Ovary (tissue), 3 donors: ENCODE results near the gene RPS6KB2.

Experiments used
- CTCF ChIP-seq, 3 donors: fragments of 450-650 bp in 2 of 3; fragments of 200-600 bp in 1 of 3; IDR thresholded peaks; one replicate each; pipeline versions ENCODE4 v1.5.1 to v1.8.0; 2016 to 2022; ENCODE audit warnings: antibody characterized with exemption in 3 of 3, mild to moderate bottlenecking in 1 of 3
- EP300 ChIP-seq: sonication (generic); formaldehyde crosslinking; IDR thresholded peaks from one replicate; pipeline ENCODE4 v1.6.1; 2017; ENCODE audit warnings: antibody characterized with exemption
- POLR2A ChIP-seq: fragments of 450-650 bp; IDR thresholded peaks from one replicate; pipeline ENCODE4 v1.6.1; 2017; ENCODE audit warnings: antibody characterized with exemption, mild to moderate bottlenecking, moderate library complexity
- donor health status: DM: no; HTN: no; CAD: no.

- no peak for TF ChIP-seq CTCF (IDR thresholded peaks at IDR 0.05)
- TF ChIP-seq POLR2A, result no peak
- no peak for TF ChIP-seq EP300
Measured at GRCh38 chr11:67439321-67440228, 11.3 kb downstream of the RPS6KB2 start.
